SIG-M5 treated with dmso at 0.1 percent for 504 hours (cell line): Measurements from ENCODE around the gene ZNF598.
A peak's percentile ranks its signal among the peaks of the same experiment; 100 is the strongest.
"Not testable (repeated sequence)": the region's sequence is repeated elsewhere in the genome, so short reads cannot be mapped to it uniquely, and the experiment has no call there.

Experiments
- DNase-seq: peaks from one replicate; lab custom pipeline; 2025; ENCODE audit not compliant: unreplicated experiment; lab: John Stamatoyannopoulos, UW

ZNF598 gene

DNA sequence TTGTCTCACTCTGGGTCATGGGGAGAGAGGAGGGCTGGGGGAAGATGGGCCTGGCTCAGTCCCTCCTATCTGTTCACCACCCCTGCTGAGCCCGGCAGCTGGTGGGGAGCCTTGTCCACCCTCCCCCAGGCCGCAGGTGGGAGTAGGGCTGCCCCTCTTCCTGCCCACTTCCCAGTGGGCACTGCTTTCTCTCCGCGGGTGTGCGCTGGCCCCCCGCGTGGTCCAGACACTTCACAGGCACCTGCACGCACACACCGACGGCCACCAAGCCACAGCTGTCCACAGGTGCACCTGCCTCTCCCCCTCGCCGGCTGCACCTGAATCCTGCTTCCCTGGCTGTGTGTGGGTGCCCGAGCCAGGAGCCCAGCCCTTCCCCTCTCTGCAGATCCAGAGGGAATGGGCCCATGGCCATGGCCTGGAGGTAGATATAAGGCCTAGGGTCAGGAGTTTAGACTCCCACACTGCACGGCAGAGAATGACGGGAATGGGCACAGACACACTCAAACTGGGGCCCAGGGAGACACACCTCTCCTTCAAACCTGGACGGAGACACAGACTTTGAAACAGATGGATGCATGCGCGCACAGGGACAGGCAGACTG, 19.1 kb upstream of the ZNF598 start:
- DNase-seq: no peak

DNA sequence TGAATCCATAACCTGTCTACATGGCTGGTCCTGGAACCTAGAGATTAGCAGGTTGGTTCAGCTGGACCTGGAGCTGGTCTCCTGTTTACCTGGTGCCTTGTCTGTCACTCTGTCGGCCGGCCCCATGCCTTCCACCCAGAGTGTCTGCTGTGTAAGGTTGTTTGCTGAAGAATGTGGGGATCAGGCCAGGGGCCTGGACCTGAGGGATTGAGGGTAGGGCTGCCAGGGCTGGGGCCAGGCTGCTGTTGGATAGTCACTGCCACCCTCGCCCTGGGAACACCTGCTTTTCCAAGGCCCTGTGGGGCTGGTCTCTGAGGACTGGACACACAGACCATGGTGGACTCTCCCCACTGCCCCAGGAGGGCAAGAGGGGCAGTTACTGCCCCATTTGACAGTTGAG, 18.5 kb upstream of the ZNF598 start:
- DNase-seq: no peak

DNA sequence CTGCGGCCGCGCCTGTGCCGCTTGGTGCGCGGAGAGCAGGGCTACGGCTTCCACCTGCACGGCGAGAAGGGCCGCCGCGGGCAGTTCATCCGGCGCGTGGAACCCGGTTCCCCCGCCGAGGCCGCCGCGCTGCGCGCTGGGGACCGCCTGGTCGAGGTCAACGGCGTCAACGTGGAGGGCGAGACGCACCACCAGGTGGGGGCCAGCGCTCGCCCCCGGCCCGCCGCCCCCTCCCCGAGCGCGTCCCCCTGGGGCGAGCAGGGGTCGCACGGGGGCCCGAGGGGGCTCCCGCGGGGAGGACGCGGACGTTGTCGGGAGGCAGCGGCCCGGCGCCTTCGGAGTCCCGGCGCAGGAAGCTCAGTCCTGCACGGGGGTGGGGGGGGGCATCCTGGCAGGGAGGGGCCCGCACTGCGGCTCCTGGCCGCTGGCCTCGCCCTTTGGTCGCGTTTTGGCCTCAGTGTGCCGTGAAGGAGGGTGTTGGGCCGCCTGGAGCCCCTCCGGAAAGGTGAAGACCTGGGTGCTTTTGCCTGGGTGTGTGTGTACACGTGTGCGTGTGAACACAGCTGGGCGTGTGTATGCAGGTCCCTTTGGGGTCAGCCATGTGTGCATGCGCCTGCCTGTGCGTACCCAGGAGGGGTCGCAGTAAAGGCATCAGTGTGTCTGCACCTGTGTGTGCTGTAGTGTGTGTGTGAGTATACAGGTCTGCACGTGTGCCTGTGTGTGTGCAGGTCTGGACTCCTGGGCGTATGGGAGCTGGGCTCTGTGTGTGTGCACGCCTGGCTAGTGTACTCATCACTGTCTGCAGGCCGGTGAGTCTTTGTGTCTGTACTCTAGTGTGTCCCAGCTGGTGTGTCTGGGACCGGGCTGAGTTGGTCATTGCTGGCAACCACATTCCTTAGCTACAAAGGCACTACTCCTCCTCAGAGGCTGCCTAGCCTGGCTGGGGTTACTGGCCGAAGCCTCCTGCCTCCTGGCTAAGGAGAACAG, 17.7 kb upstream of the ZNF598 start:
- no peak for DNase-seq

DNA sequence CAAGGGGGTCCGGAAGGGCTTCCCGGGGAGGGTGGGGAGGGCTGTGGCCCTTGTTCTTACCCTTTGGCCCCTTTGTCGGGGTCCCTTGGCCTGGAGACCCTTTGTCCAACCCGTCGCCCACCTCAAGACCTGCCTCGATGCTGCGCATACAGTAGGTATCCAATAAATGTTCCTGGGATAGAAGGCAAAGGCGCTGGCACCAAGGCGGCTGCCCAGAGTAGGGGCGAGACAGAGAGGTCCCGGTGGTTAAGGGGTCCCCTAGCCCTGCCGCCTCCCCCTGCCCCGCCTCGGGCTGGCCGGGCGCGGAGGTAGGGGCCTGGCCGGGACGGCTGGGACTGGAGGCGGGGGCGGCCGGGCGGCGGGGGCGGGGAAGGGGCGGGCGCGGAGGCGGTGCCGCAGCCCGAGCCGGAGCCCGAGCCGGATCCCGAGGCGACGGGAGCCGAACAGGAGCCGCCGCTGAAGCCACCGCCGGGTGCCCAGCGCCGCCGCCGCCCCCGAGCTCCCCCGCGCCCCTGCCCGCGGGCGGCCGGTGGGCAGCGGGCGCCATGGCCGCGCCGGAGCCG, 16.9 kb upstream of the ZNF598 start, which contains the start of gene NHERF2:
TSS of gene NHERF2 (plus strand) at position 442 of the 563 bp plus-strand sequence. CDS start at position 546, 104 bp downstream.
- peak; percentile 9 for DNase-seq

DNA sequence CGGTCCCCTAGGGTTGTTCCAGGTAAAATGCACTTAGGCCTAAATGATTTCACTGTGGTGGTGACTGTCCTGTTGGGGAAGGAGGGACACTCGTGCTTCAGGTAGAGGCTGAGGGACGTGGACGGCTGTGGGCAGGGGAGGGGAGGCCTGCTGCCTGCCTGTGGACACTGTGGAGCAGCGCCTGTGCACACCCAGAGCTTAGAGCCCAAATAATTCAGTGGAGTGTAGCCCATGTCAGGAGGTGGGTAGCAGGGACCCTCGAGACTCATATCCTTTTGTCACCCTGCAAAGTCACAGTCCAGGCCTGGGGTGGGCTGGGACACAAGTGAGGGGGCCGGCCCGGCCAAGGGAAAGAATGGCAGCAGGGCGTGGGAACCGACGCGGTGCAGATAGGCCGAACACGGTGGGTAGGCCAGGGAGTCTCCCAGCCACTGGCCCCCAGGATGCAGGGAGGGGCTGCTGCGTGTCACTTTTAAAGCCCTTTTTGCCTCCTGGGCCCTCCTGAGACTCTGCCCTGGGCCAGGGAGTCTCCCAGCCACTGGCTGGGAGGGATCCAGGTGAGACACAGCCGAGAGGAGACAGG, 16.3 kb upstream of the ZNF598 start:
- no peak for DNase-seq

DNA sequence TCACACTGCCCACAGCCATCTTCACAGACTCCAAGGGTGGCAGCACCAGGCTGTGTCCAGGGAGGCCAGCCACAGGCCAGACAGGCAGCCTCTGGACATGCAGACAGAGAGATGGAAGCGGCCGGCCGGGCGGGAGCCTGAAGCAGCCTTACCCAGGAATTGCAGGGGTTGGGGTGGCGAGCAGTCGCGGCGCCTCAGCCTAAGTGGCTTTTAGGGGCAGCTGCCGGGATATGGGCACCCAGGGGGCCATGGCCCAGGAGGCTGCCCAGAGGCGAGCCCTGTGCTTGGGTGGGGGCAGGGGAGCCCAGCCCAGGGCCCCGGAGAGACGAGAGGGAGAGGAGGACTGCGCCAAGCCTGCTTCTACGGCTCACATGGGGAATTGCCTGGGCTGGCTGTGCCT, 15.6 kb upstream of the ZNF598 start:
- DNase-seq: no peak

DNA sequence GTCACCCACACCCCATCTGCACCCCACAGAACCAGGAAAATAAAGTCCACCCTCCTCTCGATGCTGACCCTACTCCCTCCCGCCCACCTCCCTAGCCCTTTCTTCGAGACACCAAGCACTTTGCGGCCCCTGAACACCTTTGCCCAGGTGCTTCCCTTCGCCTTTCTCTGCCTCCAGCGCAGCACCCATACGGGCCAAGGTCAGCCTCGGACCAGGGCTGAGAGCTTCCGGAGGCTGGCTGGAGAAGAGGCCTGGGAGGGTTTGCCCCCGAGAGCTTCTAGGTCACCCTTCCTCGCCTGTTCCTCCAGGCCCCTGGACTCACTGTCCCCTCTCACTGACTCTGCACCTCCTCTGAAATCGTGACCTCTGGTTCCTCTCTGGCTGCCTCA, 14.4 kb upstream of the ZNF598 start:
- no peak for DNase-seq

DNA sequence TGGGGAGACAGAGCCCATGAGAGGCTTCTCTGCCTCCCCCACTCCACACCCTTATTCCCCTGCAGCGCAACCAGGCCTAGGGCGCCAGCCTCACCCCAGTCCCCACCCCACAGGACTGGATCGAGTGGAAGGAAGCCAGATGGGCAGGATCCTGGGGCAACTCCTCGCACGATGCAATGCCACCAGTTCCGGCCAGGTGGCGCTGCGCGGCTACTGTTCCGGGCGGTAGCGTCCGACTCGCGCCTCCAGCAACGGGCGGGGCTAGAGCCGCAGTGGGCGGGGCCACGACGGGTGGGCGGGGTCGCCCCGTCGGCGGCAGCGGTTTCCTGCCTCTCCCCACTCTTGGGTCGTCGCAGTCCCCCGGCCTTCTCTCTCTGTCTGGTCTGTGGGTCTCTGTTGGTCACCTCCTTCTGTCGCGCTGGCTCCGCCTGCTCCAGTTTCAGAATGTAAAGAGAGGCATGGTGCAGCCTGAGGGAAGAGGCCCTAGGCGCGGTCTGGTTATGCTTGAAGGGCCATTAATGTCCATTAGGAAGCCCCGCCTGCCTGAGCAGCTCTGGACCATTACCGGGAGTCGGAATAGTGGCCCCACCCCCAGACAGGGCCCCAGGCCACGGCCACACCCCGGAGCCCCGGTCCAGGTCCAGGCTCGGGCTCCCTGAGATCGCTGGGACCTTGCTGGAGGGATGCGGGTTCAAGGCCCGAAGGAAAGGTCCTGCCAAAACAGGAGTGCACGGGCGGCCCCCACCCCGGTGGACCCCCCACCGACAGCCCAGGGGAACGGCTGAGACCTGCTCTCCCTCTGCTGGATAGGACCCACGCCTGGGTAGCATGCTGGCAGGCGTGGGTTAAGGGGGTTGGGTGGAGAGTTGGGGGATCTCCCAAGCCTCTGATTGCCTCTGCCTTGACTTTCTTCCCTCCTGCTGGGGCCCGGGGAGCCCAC, 13.7 kb upstream of the ZNF598 start:
- DNase-seq: peak; percentile 72

DNA sequence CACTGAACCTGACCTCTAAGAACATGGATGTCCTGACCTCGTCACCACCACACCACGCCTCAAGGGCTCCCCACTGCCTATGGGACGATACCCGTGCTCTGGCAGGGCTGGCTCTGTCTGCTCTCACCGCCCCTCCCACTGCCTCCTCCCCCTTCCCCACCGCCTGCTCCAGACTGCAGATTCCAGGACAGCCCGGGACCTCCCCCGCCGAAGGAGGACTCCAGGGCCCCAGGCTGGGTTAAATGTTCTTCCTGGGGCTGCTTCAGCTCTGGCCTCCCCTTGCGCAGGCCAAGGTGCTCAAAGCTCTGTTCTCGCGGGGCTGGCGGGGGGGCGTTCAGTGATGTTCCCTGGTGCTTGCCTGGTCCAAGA, 13.1 kb upstream of the ZNF598 start:
- DNase-seq: no peak

DNA sequence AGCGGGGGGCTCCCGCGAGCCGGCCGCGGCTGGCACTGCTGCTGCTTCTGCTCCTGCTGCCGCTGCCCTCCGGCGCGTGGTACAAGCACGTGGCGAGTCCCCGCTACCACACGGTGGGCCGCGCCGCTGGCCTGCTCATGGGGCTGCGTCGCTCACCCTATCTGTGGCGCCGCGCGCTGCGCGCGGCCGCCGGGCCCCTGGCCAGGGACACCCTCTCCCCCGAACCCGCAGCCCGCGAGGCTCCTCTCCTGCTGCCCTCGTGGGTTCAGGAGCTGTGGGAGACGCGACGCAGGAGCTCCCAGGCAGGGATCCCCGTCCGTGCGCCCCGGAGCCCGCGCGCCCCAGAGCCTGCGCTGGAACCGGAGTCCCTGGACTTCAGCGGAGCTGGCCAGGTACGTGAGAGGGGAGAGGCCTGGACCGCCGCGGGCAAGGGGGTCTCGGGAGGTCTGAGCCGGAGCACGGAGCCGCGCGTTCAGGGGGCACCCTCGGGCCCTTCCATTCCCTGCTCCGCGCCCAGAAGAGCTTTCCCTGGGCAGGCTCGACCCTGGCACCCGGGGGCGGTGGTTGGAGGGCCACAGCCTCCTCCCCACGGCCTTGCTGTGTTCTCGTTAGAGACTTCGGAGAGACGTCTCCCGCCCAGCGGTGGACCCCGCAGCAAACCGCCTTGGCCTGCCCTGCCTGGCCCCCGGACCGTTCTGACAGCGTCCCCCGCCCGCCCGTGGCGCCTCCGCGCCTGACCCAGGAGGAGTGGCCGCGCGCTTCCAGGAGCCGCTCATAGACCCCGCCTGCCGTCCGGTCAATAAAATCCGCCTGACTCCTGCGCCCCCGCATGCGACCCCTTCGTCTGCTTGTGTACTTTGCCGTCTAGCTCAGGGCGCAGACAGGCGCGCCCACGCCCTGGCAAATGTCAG, 10.6 kb upstream of the ZNF598 start:
- DNase-seq: no peak

DNA sequence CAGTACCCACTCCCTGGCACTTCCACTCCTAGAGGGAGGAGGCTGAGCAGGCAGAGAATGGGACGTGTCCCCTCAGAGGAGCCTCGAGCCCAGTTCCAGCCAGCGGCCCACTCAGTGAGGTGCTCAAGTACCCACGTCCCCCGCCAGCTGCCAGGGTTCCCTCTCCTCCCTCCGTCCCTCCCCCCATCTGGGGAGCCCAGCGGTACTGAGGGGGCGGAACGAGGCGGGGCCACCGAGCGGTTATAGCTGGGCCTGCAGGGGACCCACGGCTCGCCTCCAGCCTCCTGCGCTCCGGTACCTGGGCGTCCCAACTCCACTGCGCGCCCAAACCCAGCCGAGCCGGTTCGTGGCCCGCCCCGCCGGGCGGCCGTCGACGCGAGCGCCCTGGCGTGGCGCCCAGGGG, 9.9 kb upstream of the ZNF598 start, which contains the start of gene NPW:
TSS of gene NPW (plus strand) at position 268 of the 403 bp plus-strand sequence.
- peak; percentile 21 for DNase-seq

DNA sequence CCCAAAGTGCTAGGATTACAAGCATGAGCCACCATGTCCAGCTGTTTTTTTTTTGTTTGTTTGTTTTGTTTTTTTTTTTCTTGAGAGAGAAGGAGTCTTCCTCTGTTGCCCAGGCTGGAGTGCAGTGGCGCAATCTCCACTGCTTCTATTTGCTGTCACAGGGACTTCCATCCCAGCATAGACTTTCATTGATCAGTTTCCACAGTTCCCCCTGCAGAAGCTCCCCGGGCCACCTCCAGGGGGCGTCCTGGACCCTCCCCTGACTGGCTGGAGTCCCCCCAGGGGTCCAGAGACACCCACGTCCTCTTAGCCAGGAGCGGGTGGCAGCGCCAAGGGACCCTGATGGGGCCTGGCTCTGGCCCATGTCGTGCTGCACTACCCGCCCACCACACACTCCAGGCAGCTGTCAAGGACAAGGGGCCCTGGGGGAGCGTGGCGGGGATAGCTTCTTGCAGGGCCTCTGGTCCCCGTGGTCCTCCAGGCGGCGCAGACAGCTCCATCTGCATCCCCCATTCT, 6.8 kb upstream of the ZNF598 start:
- DNase-seq: peak; percentile 49

DNA sequence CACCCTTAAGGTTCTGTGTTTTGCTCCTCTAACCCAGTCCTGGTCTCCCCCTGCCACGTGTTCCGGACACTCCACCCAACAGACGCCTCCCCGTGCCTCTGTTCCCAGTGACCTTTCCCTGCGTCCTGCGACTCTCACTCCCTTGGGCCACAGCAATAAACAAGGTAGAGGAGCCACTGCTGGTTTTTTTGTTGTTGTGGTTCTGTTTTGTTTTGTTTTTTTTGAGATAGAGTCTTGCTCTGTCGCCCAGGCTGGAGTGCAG, 6.3 kb upstream of the ZNF598 start:
- DNase-seq: no peak

DNA sequence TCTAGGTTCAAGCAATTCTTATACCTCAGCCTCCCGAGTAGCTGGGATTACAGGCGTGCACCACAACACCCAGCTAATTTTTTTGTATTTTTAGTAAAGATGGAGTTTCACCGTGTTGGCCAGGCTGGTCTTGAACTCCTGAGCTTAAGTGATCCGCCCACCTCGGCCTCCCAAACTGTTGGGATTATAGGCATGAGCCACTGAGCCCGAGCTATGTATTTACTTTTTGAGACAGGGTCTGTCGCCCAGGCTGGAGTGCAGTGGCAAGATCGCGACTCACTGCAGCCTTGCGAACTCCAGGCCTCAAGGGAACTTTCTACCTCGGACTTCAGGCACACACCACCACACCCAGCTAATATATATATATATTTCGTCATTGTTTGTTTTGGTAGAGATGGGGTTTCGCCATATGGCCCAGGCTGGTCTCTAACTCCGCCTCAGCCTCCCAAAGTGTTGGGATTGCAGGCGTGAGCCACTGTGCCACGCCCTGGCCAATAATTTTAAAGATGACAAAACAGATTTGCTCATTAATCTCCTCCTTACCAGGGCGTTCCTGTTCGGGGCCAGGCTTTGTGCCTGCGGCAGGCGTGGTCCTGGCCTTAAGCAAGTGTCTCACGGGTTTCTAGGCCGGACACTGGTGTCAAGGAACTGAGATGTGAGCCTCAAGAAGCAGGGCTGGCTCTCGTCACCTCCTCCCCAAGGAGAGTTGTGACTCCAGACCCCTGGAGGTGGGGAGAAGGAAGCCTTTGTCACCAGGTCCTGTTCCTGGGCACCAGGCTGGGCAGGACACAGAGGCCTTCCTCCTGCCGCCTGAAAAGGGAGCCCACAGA, 5.7 kb upstream of the ZNF598 start:
- DNase-seq: peak; percentile 93

DNA sequence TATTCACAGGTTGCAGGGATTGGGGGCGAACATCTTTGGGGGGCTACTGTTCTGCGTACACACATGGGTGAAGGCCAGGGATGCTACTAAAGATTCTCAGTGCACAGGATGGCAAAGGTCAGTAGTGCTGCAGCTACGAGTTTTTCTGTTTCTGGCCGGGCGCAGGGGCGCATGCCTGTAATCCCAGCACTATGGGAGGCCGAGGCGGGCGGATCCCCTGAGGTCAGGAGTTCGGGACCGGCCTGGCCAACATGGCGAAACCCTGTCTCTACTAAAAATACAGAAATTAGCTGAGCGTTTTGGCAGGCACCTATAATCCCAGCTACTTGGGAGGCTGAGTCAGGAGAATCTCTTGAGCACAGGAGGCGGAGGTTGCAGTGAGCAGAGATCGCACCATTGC, 3.9 kb upstream of the ZNF598 start:
- DNase-seq: no peak

DNA sequence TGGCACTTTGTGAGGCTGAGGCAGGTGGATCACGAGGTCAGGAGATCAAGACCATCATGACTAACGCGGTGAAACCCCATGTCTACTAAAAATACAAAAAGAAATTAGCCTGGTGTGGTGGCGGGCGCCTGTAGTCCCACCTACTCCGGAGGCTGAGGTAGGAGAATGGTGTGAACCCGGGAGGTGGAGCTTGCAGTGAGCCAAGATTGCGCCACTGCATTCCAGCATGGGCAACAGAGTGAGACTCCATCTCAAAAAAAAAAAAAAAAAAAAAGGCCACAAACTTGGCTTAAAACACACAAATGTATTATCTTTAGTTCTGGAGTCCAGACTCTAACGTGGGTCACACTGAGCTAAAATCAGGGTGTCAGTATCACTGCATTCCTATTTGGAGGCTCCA, 2.1 kb upstream of the ZNF598 start:
- DNase-seq: not testable (repeated sequence)

DNA sequence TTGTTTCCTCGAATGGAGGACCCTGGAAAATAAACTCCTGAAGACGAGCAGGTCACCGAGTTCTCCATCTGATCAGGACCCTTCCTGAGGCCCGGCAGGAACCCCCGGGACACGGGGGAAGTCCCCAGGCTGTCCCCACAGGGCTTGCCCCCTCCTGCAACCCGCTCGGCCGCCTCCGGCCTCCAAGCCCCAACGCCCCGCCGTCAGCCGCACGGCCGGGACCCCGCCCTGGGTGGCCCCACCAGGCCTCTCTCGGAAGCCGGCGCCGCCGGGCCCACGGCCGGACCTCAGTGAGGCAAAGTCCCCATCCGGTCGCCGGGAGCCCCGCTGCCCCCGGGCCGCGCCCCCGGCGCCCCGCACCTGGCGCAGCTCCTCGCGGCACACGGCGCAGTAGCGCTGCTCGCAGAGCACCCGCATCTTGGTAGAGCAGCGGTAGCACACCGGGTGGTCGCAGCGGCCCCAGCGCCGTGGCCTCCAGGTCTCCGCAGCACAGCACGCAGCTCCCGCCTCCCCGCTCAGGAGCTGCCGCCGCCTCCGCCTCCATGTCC, 383 bp downstream of the ZNF598 start:
- DNase-seq: no peak

DNA sequence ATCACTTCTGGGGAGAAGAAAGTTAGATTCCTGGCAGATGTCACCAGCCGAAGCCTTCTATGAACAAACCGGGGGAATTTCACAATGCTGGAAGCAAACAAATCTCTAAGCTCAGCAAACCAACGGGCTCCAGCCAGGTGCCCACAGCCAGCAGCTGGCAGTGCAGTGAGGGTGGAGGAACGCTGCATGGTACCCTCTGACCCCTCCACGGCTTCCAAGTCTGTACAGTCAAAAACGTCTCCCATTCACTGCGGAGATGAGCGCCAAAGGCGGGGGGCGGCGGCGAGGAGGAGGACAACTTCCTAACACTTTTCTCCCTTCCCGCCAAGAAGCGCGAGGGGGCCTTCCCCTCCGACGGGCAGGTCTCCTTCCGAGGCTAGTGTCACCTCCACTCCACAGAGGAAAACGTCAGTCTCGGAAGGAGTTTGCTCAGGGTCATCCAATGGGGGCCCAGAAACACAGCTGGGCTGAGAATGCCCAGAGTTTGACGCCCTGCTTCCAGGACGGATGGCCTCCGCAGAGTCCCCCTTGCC, 924 bp downstream of the ZNF598 start:
- DNase-seq: peak; percentile 66
